Activated CD8-positive, alpha-beta memory T cell treated with anti-CD3 and anti-CD28 coated beads for 4 hours (primary cell): ENCODE results near the gene TH.

Experiments
- DNase-seq, 2 donors: peaks; one replicate each; pipeline ENCODE4 v3.0.0-alpha.2; 2020; ENCODE audit warnings: low read depth in 2 of 2

Gene TH

GRCh38 chr11:2208691-2209369 is 37.2 kb upstream of the TH start:
- DNase-seq, result no peak

- DNase-seq, result no peak
Observed at GRCh38 chr11:2207773-2208621, 36.4 kb upstream of the TH start.

GRCh38 chr11:2207212-2207611 is 35.6 kb upstream of the TH start:
- DNase-seq, result no peak

GRCh38 chr11:2205981-2206690 is 34.5 kb upstream of the TH start:
- no peak for DNase-seq

- no peak for DNase-seq
Observed at GRCh38 chr11:2205214-2205720, 33.7 kb upstream of the TH start.

- no peak for DNase-seq
Observed at GRCh38 chr11:2204361-2205213, 33.0 kb upstream of the TH start.

- DNase-seq, result no peak
Observed at GRCh38 chr11:2203440-2204259, 32.0 kb upstream of the TH start.

- DNase-seq, result no peak
Observed at GRCh38 chr11:2202900-2203439, 31.4 kb upstream of the TH start.

- DNase-seq, result no peak
Observed at GRCh38 chr11:2202071-2202899, 30.7 kb upstream of the TH start.

GRCh38 chr11:2201542-2201941 is 29.9 kb upstream of the TH start:
- no peak for DNase-seq

GRCh38 chr11:2200957-2201519 is 29.4 kb upstream of the TH start:
- no peak for DNase-seq

GRCh38 chr11:2200536-2200935 is 28.9 kb upstream of the TH start:
- DNase-seq, result no peak

GRCh38 chr11:2199466-2200341 is 28.1 kb upstream of the TH start:
- no peak for DNase-seq

GRCh38 chr11:2198621-2199365 is 27.2 kb upstream of the TH start:
- DNase-seq, result no peak

GRCh38 chr11:2197771-2198520 is 26.3 kb upstream of the TH start:
- DNase-seq, result no peak

GRCh38 chr11:2196970-2197770 is 25.6 kb upstream of the TH start:
- DNase-seq, result peak; percentile 43 to 54
